GM23338 (cell line): Measurements from ENCODE around the gene WWOX. TPM values are rescaled to one million over a fixed set of nuclear protein-coding genes. Genes with fewer than 3 reads are reported as not detected.

Experiments used
- ATAC-seq: fragments of 200-7000 bp; cut with Tn5 transposase; 3 replicates; pipeline ENCODE4 v1.9.1; 2020
- DNase-seq: peaks from one replicate; pipeline ENCODE4 v3.0.0-alpha.2; 2015; ENCODE audit warnings: low spot score
- H2AFZ ChIP-seq: fragments of 200-600 bp; sonication (generic); 2 replicates; pipeline ENCODE4 v1.8.0; 2016; ENCODE audit warnings: antibody characterized with exemption, mild to moderate bottlenecking, moderate library complexity
- H3F3A ChIP-seq: fragments of 200-600 bp; sonication (generic); replicated peaks from 2 replicates; pipeline ENCODE4 v1.8.0; 2017; ENCODE audit warnings: antibody characterized with exemption, mixed run types, low read depth
- H3K27ac ChIP-seq: fragments of 200-600 bp; sonication (generic); 2 replicates; pipeline ENCODE4 v1.6.1; 2016; ENCODE audit warnings: low read depth
- H3K27me3 ChIP-seq: fragments of 200-600 bp; sonication (generic); 2 replicates; pipeline ENCODE4 v1.8.0; 2016; ENCODE audit warnings: mild to moderate bottlenecking, mixed run types, moderate library complexity; ENCODE audit not compliant: insufficient read depth
- H3K36me3 ChIP-seq: fragments of 200-600 bp; sonication (generic); 2 replicates; pipeline ENCODE4 v1.8.0; 2016; ENCODE audit warnings: mild to moderate bottlenecking; ENCODE audit not compliant: insufficient read depth
- H3K4me1 ChIP-seq: fragments of 200-600 bp; sonication (generic); 2 replicates; pipeline ENCODE4 v1.8.0; 2016; ENCODE audit warnings: mild to moderate bottlenecking, moderate library complexity; ENCODE audit not compliant: insufficient read depth
- H3K4me2 ChIP-seq: fragments of 200-600 bp; sonication (generic); 2 replicates; pipeline ENCODE4 v1.7.1; 2017; ENCODE audit warnings: mixed run types
- H3K4me3 ChIP-seq: fragments of 200-600 bp; sonication (generic); 2 replicates; pipeline ENCODE4 v1.6.1; 2016; ENCODE audit warnings: mixed run types
- H3K79me2 ChIP-seq: fragments of 200-600 bp; sonication (generic); replicated peaks from 2 replicates; pipeline ENCODE4 v1.8.0; 2017; ENCODE audit warnings: mild to moderate bottlenecking; ENCODE audit not compliant: insufficient read depth
- H3K9me2 ChIP-seq: fragments of 200-600 bp; sonication (generic); 2 replicates; pipeline ENCODE4 v1.8.0; 2017; ENCODE audit not compliant: insufficient read depth
- H4K20me1 ChIP-seq: fragments of 200-600 bp; sonication (generic); replicated peaks from 2 replicates; pipeline ENCODE4 v1.8.0; 2017; ENCODE audit warnings: mild to moderate bottlenecking; ENCODE audit not compliant: insufficient read depth
- H3K27ac Mint-ChIP-seq: 2 replicates; pipeline ENCODE4 v1.8.0; 2020; ENCODE audit warnings: inconsistent platforms, mild to moderate bottlenecking, moderate library complexity, mixed read lengths
- H3K27me3 Mint-ChIP-seq: 3 replicates; pipeline ENCODE4 v1.8.0; 2022; ENCODE audit warnings: low read depth, mild to moderate bottlenecking, moderate library complexity, mixed read lengths, inconsistent platforms; ENCODE audit not compliant: insufficient read depth, poor library complexity
- H3K36me3 Mint-ChIP-seq: 3 replicates; pipeline ENCODE4 v1.8.0; 2021; ENCODE audit warnings: low read depth, mild to moderate bottlenecking, inconsistent platforms, moderate library complexity, mixed read lengths
- H3K4me1 Mint-ChIP-seq: 3 replicates; pipeline ENCODE4 v1.8.0; 2020; ENCODE audit warnings: mild to moderate bottlenecking, inconsistent platforms, mixed read lengths
- H3K4me3 Mint-ChIP-seq: 3 replicates; pipeline ENCODE4 v1.8.0; 2021; ENCODE audit warnings: moderate library complexity, mild to moderate bottlenecking, inconsistent platforms, mixed read lengths
- H3K9me3 Mint-ChIP-seq: 3 replicates; pipeline ENCODE4 v1.8.0; 2020; ENCODE audit warnings: moderate library complexity, mild to moderate bottlenecking, inconsistent platforms, mixed read lengths
- CREB1 ChIP-seq: fragments of 250-450 bp; sonication (Bioruptor Pico); IDR thresholded peaks from 2 replicates; pipeline ENCODE4 v1.5.0; 2020; ENCODE audit warnings: low read depth, mild to moderate bottlenecking, moderate library complexity
- EZH2 ChIP-seq: fragments of 200-600 bp; sonication (generic); IDR thresholded peaks from one replicate; pipeline ENCODE4 v1.8.0; 2017; ENCODE audit warnings: antibody characterized with exemption, mild to moderate bottlenecking, low read depth; ENCODE audit not compliant: unreplicated experiment
- EZH2phosphoT487 ChIP-seq: fragments of 200-600 bp; sonication (generic); IDR thresholded peaks from one replicate; pipeline ENCODE4 v1.8.1; 2018; ENCODE audit warnings: antibody characterized with exemption; ENCODE audit not compliant: unreplicated experiment
- JUNB ChIP-seq: IDR thresholded peaks from one replicate; pipeline ENCODE4 v1.6.1; 2016; ENCODE audit warnings: antibody characterized with exemption; ENCODE audit not compliant: unreplicated experiment
- NANOG ChIP-seq: IDR thresholded peaks from 2 replicates; pipeline ENCODE4 v1.6.1; 2016; ENCODE audit warnings: antibody characterized with exemption, borderline replicate concordance
- POLR2AphosphoS5 ChIP-seq: IDR thresholded peaks from 2 replicates; pipeline ENCODE4 v1.6.1; 2016; ENCODE audit warnings: antibody characterized with exemption, low read depth
- STAT1 ChIP-seq: IDR thresholded peaks from one replicate; pipeline ENCODE4 v1.6.1; 2016; ENCODE audit warnings: antibody characterized with exemption; ENCODE audit not compliant: unreplicated experiment
- ZNF114 ChIP-seq: fragments of 250-450 bp; sonication (Bioruptor Pico); IDR thresholded peaks from 2 replicates; pipeline ENCODE4 v1.5.0; 2020; ENCODE audit warnings: mild to moderate bottlenecking, moderate library complexity
- ZNF331 ChIP-seq: fragments of 250-450 bp; sonication (Bioruptor Pico); IDR thresholded peaks from 2 replicates; pipeline ENCODE4 v1.5.0; 2020; ENCODE audit warnings: low read depth, mild to moderate bottlenecking, moderate library complexity
- polyA plus RNA-seq: library from polyadenylated mRNA; unstranded; fragments of >200 nt; fragmentation: Nextera tagmentation; extraction: Ambion mirVana; gene quantifications from 2 replicates; pipeline ENCODE4 v1.2.1, GENCODE V29; 2016
- total RNA-seq: library from RNA; depleted of rRNA; stranded (reverse); fragments of >200 nt; shearing (Covaris generic); gene quantifications from 2 replicates; pipeline ENCODE4 v1.2.3, GENCODE V29; 2014
- TF ChIP-seq, protein P1 (sequence below): IDR thresholded peaks from one replicate; pipeline ENCODE4 v1.6.1; 2018; ENCODE audit warnings: antibody characterized with exemption; ENCODE audit not compliant: unreplicated experiment
- TF ChIP-seq, protein P2 (sequence below), 2 experiments: fragments of 200-600 bp in 1 of 2; sonication (generic) in 1 of 2; conservative IDR thresholded peaks; 2 replicates each; pipeline versions ENCODE4 v1.5.1 to v1.6.1; 2016 to 2017; ENCODE audit warnings: antibody characterized with exemption in 2 of 2, low read depth in 2 of 2, mild to moderate bottlenecking in 2 of 2, moderate library complexity in 1 of 2
- TF ChIP-seq, protein P3 (sequence below): IDR thresholded peaks from 2 replicates; pipeline ENCODE4 v1.6.1; 2016; ENCODE audit warnings: antibody characterized with exemption
- TF ChIP-seq, protein P4 (sequence below): fragments of 250-450 bp; sonication (Bioruptor Pico); IDR thresholded peaks from 2 replicates; pipeline ENCODE4 v1.5.0; 2020; ENCODE audit warnings: mild to moderate bottlenecking, moderate library complexity

The WWOX gene
- total and polyA plus RNA-seq, 2 experiments from 2014 or later: 10.0 to 19.3 TPM

GRCh38 chr16:78667675-78668074, 568.2 kb downstream of the WWOX start:
- Histone ChIP-seq H3K27ac (no peak overlapping the region), H3K36me3 (no peaks in the 10 kb centered on the region), H4K20me1 (no peaks in the 10 kb centered on the region), H3K79me2 (no peaks in the 10 kb centered on the region), H3K4me3 (no peak overlapping the region), H3K4me1 (no peaks in the 10 kb centered on the region), H3K9me2 (peaks cover 5% of the 10 kb centered on the region; the same call in 1 of the 2 replicates), H2AFZ (no peak overlapping the region), H3K4me2 (no peak overlapping the region), H3F3A (no peaks in the 10 kb centered on the region), H3K27me3 (no peaks in the 10 kb centered on the region)
- no peaks in the 10 kb centered on the region for H3K9me3 Mint-ChIP-seq
- no peak overlapping the region for H3K4me3 Mint-ChIP-seq
- TF ChIP-seq CREB1 (CRISPR knock-in tag) (no peak), STAT1 (no peak), ZNF331 (CRISPR knock-in tag) (no peak), EZH2 (no peak), EZH2phosphoT487 (no peak), JUNB (no peak), NANOG (no peak), POLR2AphosphoS5 (no peak), ZNF114 (no peak)
- TF ChIP-seq, protein P1, sequence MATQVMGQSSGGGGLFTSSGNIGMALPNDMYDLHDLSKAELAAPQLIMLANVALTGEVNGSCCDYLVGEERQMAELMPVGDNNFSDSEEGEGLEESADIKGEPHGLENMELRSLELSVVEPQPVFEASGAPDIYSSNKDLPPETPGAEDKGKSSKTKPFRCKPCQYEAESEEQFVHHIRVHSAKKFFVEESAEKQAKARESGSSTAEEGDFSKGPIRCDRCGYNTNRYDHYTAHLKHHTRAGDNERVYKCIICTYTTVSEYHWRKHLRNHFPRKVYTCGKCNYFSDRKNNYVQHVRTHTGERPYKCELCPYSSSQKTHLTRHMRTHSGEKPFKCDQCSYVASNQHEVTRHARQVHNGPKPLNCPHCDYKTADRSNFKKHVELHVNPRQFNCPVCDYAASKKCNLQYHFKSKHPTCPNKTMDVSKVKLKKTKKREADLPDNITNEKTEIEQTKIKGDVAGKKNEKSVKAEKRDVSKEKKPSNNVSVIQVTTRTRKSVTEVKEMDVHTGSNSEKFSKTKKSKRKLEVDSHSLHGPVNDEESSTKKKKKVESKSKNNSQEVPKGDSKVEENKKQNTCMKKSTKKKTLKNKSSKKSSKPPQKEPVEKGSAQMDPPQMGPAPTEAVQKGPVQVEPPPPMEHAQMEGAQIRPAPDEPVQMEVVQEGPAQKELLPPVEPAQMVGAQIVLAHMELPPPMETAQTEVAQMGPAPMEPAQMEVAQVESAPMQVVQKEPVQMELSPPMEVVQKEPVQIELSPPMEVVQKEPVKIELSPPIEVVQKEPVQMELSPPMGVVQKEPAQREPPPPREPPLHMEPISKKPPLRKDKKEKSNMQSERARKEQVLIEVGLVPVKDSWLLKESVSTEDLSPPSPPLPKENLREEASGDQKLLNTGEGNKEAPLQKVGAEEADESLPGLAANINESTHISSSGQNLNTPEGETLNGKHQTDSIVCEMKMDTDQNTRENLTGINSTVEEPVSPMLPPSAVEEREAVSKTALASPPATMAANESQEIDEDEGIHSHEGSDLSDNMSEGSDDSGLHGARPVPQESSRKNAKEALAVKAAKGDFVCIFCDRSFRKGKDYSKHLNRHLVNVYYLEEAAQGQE: no peak
- TF ChIP-seq, protein P2, sequence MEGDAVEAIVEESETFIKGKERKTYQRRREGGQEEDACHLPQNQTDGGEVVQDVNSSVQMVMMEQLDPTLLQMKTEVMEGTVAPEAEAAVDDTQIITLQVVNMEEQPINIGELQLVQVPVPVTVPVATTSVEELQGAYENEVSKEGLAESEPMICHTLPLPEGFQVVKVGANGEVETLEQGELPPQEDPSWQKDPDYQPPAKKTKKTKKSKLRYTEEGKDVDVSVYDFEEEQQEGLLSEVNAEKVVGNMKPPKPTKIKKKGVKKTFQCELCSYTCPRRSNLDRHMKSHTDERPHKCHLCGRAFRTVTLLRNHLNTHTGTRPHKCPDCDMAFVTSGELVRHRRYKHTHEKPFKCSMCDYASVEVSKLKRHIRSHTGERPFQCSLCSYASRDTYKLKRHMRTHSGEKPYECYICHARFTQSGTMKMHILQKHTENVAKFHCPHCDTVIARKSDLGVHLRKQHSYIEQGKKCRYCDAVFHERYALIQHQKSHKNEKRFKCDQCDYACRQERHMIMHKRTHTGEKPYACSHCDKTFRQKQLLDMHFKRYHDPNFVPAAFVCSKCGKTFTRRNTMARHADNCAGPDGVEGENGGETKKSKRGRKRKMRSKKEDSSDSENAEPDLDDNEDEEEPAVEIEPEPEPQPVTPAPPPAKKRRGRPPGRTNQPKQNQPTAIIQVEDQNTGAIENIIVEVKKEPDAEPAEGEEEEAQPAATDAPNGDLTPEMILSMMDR (conservative IDR thresholded peaks at IDR 0.05; ENCODE audit: low read depth in 2 of 2): no peak
- TF ChIP-seq, protein P3, sequence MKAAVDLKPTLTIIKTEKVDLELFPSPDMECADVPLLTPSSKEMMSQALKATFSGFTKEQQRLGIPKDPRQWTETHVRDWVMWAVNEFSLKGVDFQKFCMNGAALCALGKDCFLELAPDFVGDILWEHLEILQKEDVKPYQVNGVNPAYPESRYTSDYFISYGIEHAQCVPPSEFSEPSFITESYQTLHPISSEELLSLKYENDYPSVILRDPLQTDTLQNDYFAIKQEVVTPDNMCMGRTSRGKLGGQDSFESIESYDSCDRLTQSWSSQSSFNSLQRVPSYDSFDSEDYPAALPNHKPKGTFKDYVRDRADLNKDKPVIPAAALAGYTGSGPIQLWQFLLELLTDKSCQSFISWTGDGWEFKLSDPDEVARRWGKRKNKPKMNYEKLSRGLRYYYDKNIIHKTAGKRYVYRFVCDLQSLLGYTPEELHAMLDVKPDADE: no peak
- TF ChIP-seq, protein P4, sequence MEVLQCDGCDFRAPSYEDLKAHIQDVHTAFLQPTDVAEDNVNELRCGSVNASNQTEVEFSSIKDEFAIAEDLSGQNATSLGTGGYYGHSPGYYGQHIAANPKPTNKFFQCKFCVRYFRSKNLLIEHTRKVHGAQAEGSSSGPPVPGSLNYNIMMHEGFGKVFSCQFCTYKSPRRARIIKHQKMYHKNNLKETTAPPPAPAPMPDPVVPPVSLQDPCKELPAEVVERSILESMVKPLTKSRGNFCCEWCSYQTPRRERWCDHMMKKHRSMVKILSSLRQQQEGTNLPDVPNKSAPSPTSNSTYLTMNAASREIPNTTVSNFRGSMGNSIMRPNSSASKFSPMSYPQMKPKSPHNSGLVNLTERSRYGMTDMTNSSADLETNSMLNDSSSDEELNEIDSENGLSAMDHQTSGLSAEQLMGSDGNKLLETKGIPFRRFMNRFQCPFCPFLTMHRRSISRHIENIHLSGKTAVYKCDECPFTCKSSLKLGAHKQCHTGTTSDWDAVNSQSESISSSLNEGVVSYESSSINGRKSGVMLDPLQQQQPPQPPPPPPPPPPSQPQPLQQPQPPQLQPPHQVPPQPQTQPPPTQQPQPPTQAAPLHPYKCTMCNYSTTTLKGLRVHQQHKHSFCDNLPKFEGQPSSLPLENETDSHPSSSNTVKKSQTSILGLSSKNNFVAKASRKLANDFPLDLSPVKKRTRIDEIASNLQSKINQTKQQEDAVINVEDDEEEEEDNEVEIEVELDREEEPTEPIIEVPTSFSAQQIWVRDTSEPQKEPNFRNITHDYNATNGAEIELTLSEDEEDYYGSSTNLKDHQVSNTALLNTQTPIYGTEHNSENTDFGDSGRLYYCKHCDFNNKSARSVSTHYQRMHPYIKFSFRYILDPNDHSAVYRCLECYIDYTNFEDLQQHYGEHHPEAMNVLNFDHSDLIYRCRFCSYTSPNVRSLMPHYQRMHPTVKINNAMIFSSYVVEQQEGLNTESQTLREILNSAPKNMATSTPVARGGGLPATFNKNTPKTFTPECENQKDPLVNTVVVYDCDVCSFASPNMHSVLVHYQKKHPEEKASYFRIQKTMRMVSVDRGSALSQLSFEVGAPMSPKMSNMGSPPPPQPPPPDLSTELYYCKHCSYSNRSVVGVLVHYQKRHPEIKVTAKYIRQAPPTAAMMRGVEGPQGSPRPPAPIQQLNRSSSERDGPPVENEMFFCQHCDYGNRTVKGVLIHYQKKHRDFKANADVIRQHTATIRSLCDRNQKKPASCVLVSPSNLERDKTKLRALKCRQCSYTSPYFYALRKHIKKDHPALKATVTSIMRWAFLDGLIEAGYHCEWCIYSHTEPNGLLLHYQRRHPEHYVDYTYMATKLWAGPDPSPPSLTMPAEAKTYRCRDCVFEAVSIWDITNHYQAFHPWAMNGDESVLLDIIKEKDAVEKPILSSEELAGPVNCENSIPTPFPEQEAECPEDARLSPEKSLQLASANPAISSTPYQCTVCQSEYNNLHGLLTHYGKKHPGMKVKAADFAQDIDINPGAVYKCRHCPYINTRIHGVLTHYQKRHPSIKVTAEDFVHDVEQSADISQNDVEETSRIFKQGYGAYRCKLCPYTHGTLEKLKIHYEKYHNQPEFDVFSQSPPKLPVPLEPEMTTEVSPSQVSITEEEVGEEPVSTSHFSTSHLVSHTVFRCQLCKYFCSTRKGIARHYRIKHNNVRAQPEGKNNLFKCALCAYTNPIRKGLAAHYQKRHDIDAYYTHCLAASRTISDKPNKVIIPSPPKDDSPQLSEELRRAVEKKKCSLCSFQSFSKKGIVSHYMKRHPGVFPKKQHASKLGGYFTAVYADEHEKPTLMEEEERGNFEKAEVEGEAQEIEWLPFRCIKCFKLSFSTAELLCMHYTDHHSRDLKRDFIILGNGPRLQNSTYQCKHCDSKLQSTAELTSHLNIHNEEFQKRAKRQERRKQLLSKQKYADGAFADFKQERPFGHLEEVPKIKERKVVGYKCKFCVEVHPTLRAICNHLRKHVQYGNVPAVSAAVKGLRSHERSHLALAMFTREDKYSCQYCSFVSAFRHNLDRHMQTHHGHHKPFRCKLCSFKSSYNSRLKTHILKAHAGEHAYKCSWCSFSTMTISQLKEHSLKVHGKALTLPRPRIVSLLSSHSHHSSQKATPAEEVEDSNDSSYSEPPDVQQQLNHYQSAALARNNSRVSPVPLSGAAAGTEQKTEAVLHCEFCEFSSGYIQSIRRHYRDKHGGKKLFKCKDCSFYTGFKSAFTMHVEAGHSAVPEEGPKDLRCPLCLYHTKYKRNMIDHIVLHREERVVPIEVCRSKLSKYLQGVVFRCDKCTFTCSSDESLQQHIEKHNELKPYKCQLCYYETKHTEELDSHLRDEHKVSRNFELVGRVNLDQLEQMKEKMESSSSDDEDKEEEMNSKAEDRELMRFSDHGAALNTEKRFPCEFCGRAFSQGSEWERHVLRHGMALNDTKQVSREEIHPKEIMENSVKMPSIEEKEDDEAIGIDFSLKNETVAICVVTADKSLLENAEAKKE: no peak
- H3K36me3 Mint-ChIP-seq: no peaks in the 10 kb centered on the region
- ATAC-seq: no peak
- H3K27me3 Mint-ChIP-seq: no peaks in the 10 kb centered on the region
- H3K4me1 Mint-ChIP-seq: peaks cover 7% of the 10 kb centered on the region
- no peak overlapping the region for H3K27ac Mint-ChIP-seq
- no peak for DNase-seq
